Measurements from ENCODE around the gene IQCH. TPM values are rescaled to one million over a fixed set of nuclear protein-coding genes. Genes with fewer than 3 reads are reported as not detected.

The IQCH gene
- total RNA-seq, 1 experiment from 2014 or later: 2.1 TPM

GRCh38 chr15:67290319-67290718 is 35.7 kb downstream of the IQCH start:
- ATAC-seq (no peak), DNase-seq (no peak)
- ChIA-PET CTCF (no interaction called here), POLR2A (ENCODE audit: unreplicated experiment) (no interaction called here)
- Histone ChIP-seq H3K9me2 (replicated peaks; ENCODE audit: low read length) (no peaks in the 10 kb centered on the region), H3K9ac (ENCODE audit: low read length) (no peak overlapping the region), H3K4me2 (ENCODE audit: low read length) (no peak overlapping the region), H3K36me3 (ENCODE audit: low read depth, low read length) (no peaks in the 10 kb centered on the region), H3K79me2 (ENCODE audit: low read length) (no peaks in the 10 kb centered on the region), H3K9me3 (ENCODE audit: low read length) (no peaks in the 10 kb centered on the region), H3F3A (ENCODE audit: low read length, unreplicated experiment) (no peaks in the 10 kb centered on the region), H3K27ac (ENCODE audit: low read length) (no peak overlapping the region), H3K27me3 (ENCODE audit: low read length) (no peaks in the 10 kb centered on the region), H4K20me1 (ENCODE audit: low read length) (no peaks in the 10 kb centered on the region), H3K4me3 (ENCODE audit: low read length) (no peak overlapping the region), H2AFZ (ENCODE audit: low read length) (no peak overlapping the region), H3K4me1 (ENCODE audit: insufficient read depth, low read length) (no peaks in the 10 kb centered on the region)
- TF ChIP-seq EZH2 (IDR thresholded peaks at IDR 0.05; ENCODE audit: low read length, unreplicated experiment): no peak
- TF ChIP-seq, protein P1, sequence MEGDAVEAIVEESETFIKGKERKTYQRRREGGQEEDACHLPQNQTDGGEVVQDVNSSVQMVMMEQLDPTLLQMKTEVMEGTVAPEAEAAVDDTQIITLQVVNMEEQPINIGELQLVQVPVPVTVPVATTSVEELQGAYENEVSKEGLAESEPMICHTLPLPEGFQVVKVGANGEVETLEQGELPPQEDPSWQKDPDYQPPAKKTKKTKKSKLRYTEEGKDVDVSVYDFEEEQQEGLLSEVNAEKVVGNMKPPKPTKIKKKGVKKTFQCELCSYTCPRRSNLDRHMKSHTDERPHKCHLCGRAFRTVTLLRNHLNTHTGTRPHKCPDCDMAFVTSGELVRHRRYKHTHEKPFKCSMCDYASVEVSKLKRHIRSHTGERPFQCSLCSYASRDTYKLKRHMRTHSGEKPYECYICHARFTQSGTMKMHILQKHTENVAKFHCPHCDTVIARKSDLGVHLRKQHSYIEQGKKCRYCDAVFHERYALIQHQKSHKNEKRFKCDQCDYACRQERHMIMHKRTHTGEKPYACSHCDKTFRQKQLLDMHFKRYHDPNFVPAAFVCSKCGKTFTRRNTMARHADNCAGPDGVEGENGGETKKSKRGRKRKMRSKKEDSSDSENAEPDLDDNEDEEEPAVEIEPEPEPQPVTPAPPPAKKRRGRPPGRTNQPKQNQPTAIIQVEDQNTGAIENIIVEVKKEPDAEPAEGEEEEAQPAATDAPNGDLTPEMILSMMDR (conservative IDR thresholded peaks at IDR 0.05; ENCODE audit: low read depth, low read length): no peak
- no peak for TF ChIP-seq EZH2phosphoT487 (IDR thresholded peaks at IDR 0.05; ENCODE audit: borderline replicate concordance, low read length)
- intact Hi-C loops (cut with micrococcal nuclease): no loop called here
- BruUV-seq (replicated peaks): no TSS peak

- no peak overlapping the region for H3K9ac ChIP-seq (ENCODE audit: low read length)
- H3K9me3 ChIP-seq (ENCODE audit: low read length): no peaks in the 10 kb centered on the region
- H3K9me2 ChIP-seq (replicated peaks; ENCODE audit: low read length): no peaks in the 10 kb centered on the region
- intact Hi-C loops (cut with micrococcal nuclease): no loop called here
- no peaks in the 10 kb centered on the region for H3K79me2 ChIP-seq (ENCODE audit: low read length)
- no peak overlapping the region for H3K4me2 ChIP-seq (ENCODE audit: low read length)
- POLR2A ChIA-PET (ENCODE audit: unreplicated experiment): interaction anchor here (0.5 kb wide), 1 partner anchor 27 kb away, joined by 3 read pairs; no protein-coding TSS in a partner anchor
- H3F3A ChIP-seq (ENCODE audit: low read length, unreplicated experiment): no peaks in the 10 kb centered on the region
- H3K27ac ChIP-seq (ENCODE audit: low read length): no peak overlapping the region
- DNase-seq (no peak), ATAC-seq (no peak)
- BruUV-seq (replicated peaks): no TSS peak
- H3K36me3 ChIP-seq (ENCODE audit: low read depth, low read length): no peaks in the 10 kb centered on the region
- no peaks in the 10 kb centered on the region for H4K20me1 ChIP-seq (ENCODE audit: low read length)
- no peaks in the 10 kb centered on the region for H3K4me1 ChIP-seq (ENCODE audit: insufficient read depth, low read length)
- TF ChIP-seq, protein P1 (conservative IDR thresholded peaks at IDR 0.05; ENCODE audit: low read depth, low read length): no peak
- TF ChIP-seq EZH2 (IDR thresholded peaks at IDR 0.05; ENCODE audit: low read length, unreplicated experiment) (no peak), EZH2phosphoT487 (IDR thresholded peaks at IDR 0.05; ENCODE audit: borderline replicate concordance, low read length) (no peak)
- CTCF ChIA-PET: no interaction called here
- no peaks in the 10 kb centered on the region for H3K27me3 ChIP-seq (ENCODE audit: low read length)
- H2AFZ ChIP-seq (ENCODE audit: low read length): no peak overlapping the region
- no peak overlapping the region for H3K4me3 ChIP-seq (ENCODE audit: low read length)
These were observed 41.6 kb downstream of the IQCH start for GRCh38 chr15:67296188-67296587.

- H3K9ac ChIP-seq (ENCODE audit: low read length): no peak overlapping the region
- H4K20me1 ChIP-seq (ENCODE audit: low read length): no peaks in the 10 kb centered on the region
- H3K4me1 ChIP-seq (ENCODE audit: insufficient read depth, low read length): no peaks in the 10 kb centered on the region
- no peaks in the 10 kb centered on the region for H3K9me2 ChIP-seq (replicated peaks; ENCODE audit: low read length)
- ChIA-PET POLR2A (ENCODE audit: unreplicated experiment) (interaction anchor here (0.5 kb wide), 1 partner anchor 27 kb away, joined by 3 read pairs; no protein-coding TSS in a partner anchor), CTCF (no interaction called here)
- TF ChIP-seq EZH2phosphoT487 (IDR thresholded peaks at IDR 0.05; ENCODE audit: borderline replicate concordance, low read length) (no peak), EZH2 (IDR thresholded peaks at IDR 0.05; ENCODE audit: low read length, unreplicated experiment) (no peak)
- TF ChIP-seq, protein P1 (conservative IDR thresholded peaks at IDR 0.05; ENCODE audit: low read depth, low read length): no peak
- no peaks in the 10 kb centered on the region for H3F3A ChIP-seq (ENCODE audit: low read length, unreplicated experiment)
- no peak overlapping the region for H3K27ac ChIP-seq (ENCODE audit: low read length)
- H3K4me3 ChIP-seq (ENCODE audit: low read length): no peak overlapping the region
- no peak for ATAC-seq
- DNase-seq: no peak
- H3K9me3 ChIP-seq (ENCODE audit: low read length): no peaks in the 10 kb centered on the region
- H3K36me3 ChIP-seq (ENCODE audit: low read depth, low read length): no peaks in the 10 kb centered on the region
- no peaks in the 10 kb centered on the region for H3K79me2 ChIP-seq (ENCODE audit: low read length)
- no peak overlapping the region for H2AFZ ChIP-seq (ENCODE audit: low read length)
- no peak overlapping the region for H3K4me2 ChIP-seq (ENCODE audit: low read length)
- BruUV-seq (replicated peaks): no TSS peak
- H3K27me3 ChIP-seq (ENCODE audit: low read length): no peaks in the 10 kb centered on the region
- intact Hi-C loops (cut with micrococcal nuclease): no loop called here
These were observed 42.1 kb downstream of the IQCH start for GRCh38 chr15:67296684-67297083.

Measured in PC-3 (cell line).